ENCODE data around the gene SENP3. TPM values are rescaled to one million over a fixed set of nuclear protein-coding genes. Genes with fewer than 3 reads are reported as not detected.
A peak's percentile ranks its signal among the peaks of the same experiment; 100 is the strongest.

SENP3 gene
- total and polyA plus RNA-seq, 2 of the 13 experiments (the other 11 are each of a cell fraction or from before 2014, with no cell fraction given) = 55.8 to 75.4 TPM

DNA sequence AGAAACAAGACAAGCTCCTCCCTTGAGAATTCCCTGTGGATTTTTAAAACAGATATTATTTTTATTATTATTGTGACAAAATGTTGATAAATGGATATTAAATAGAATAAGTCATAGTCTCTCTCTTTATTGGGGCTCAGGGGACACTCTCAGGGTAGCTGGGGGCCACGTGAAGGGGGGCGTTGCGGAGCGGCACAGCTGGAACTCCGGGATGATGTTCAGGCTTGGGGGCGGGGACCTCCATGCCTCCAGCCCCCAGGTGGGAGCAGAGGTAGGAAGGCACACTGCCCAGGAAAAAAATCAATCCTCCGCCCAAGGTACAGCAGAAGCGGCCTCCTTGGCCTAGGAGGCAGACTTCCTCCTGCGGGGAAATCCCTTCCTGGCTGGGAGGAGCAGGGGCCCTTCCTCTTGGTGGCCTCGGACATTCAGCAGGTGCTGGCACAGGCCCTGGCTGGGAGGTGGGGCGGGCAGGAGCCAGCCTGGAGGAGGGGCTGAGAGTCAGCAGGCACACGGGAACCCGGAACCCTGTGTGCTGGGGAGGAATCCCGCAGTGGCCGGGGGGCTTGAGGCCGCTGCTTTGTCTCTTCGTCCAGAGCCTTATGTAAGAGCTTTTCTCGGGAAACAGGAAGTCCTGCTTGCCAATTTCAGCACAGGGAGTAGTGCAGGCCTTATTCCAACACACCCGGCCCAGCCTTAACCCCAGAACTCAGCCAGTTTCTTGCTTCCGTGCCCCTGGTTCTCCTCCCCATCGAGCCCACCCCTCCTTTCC lies 3.8 kb upstream of the SENP3 start (continued):
- TF ChIP-seq, protein P1, sequence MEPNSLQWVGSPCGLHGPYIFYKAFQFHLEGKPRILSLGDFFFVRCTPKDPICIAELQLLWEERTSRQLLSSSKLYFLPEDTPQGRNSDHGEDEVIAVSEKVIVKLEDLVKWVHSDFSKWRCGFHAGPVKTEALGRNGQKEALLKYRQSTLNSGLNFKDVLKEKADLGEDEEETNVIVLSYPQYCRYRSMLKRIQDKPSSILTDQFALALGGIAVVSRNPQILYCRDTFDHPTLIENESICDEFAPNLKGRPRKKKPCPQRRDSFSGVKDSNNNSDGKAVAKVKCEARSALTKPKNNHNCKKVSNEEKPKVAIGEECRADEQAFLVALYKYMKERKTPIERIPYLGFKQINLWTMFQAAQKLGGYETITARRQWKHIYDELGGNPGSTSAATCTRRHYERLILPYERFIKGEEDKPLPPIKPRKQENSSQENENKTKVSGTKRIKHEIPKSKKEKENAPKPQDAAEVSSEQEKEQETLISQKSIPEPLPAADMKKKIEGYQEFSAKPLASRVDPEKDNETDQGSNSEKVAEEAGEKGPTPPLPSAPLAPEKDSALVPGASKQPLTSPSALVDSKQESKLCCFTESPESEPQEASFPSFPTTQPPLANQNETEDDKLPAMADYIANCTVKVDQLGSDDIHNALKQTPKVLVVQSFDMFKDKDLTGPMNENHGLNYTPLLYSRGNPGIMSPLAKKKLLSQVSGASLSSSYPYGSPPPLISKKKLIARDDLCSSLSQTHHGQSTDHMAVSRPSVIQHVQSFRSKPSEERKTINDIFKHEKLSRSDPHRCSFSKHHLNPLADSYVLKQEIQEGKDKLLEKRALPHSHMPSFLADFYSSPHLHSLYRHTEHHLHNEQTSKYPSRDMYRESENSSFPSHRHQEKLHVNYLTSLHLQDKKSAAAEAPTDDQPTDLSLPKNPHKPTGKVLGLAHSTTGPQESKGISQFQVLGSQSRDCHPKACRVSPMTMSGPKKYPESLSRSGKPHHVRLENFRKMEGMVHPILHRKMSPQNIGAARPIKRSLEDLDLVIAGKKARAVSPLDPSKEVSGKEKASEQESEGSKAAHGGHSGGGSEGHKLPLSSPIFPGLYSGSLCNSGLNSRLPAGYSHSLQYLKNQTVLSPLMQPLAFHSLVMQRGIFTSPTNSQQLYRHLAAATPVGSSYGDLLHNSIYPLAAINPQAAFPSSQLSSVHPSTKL (CRISPR knock-in tag; IDR thresholded peaks at IDR 0.05) = peak; percentile 67; the same call in 1 of the 2 replicates
- TF ChIP-seq PHF20 (CRISPR knock-in tag; IDR thresholded peaks at IDR 0.05) (peak; percentile 64), NR2F1 (CRISPR knock-in tag; IDR thresholded peaks at IDR 0.05) (no peak), ZNF30 (CRISPR knock-in tag; IDR thresholded peaks at IDR 0.05) (no peak), CCAR2 (optimal IDR thresholded peaks at IDR 0.05; ENCODE audit: low read depth, low read length) (no peak), ZNF260 (CRISPR knock-in tag; IDR thresholded peaks at IDR 0.05; ENCODE audit: borderline replicate concordance, low read depth) (no peak), TGIF2 (CRISPR knock-in tag; IDR thresholded peaks at IDR 0.05) (no peak; the same call in 1 of the 2 replicates), ZC3H4 (CRISPR knock-in tag; IDR thresholded peaks at IDR 0.05; ENCODE audit: borderline replicate concordance) (no peak), ATM (IDR thresholded peaks at IDR 0.05; ENCODE audit: borderline replicate concordance) (no peak), ZNF558 (CRISPR knock-in tag; IDR thresholded peaks at IDR 0.05; ENCODE audit: borderline replicate concordance) (no peak), ZMYM3 (CRISPR knock-in tag; IDR thresholded peaks at IDR 0.05) (no peak), MEIS2 (CRISPR knock-in tag; IDR thresholded peaks at IDR 0.05) (no peak), EP300 (IDR thresholded peaks at IDR 0.05; ENCODE audit: low read depth in 2 of 2, low read length in 2 of 2) (no peak), EP300 (CRISPR knock-in tag; IDR thresholded peaks at IDR 0.05; ENCODE audit: borderline replicate concordance) (no peak), GZF1 (CRISPR knock-in tag; IDR thresholded peaks at IDR 0.05) (no peak), ZNF430 (CRISPR knock-in tag; IDR thresholded peaks at IDR 0.05) (peak; percentile 82; the same call in 1 of the 2 replicates)
- TF ChIP-seq, protein P2, sequence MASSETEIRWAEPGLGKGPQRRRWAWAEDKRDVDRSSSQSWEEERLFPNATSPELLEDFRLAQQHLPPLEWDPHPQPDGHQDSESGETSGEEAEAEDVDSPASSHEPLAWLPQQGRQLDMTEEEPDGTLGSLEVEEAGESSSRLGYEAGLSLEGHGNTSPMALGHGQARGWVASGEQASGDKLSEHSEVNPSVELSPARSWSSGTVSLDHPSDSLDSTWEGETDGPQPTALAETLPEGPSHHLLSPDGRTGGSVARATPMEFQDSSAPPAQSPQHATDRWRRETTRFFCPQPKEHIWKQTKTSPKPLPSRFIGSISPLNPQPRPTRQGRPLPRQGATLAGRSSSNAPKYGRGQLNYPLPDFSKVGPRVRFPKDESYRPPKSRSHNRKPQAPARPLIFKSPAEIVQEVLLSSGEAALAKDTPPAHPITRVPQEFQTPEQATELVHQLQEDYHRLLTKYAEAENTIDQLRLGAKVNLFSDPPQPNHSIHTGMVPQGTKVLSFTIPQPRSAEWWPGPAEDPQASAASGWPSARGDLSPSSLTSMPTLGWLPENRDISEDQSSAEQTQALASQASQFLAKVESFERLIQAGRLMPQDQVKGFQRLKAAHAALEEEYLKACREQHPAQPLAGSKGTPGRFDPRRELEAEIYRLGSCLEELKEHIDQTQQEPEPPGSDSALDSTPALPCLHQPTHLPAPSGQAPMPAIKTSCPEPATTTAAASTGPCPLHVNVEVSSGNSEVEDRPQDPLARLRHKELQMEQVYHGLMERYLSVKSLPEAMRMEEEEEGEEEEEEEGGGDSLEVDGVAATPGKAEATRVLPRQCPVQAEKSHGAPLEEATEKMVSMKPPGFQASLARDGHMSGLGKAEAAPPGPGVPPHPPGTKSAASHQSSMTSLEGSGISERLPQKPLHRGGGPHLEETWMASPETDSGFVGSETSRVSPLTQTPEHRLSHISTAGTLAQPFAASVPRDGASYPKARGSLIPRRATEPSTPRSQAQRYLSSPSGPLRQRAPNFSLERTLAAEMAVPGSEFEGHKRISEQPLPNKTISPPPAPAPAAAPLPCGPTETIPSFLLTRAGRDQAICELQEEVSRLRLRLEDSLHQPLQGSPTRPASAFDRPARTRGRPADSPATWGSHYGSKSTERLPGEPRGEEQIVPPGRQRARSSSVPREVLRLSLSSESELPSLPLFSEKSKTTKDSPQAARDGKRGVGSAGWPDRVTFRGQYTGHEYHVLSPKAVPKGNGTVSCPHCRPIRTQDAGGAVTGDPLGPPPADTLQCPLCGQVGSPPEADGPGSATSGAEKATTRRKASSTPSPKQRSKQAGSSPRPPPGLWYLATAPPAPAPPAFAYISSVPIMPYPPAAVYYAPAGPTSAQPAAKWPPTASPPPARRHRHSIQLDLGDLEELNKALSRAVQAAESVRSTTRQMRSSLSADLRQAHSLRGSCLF (CRISPR knock-in tag; IDR thresholded peaks at IDR 0.05; ENCODE audit: borderline replicate concordance) = no peak
- TF ChIP-seq, protein P3, sequence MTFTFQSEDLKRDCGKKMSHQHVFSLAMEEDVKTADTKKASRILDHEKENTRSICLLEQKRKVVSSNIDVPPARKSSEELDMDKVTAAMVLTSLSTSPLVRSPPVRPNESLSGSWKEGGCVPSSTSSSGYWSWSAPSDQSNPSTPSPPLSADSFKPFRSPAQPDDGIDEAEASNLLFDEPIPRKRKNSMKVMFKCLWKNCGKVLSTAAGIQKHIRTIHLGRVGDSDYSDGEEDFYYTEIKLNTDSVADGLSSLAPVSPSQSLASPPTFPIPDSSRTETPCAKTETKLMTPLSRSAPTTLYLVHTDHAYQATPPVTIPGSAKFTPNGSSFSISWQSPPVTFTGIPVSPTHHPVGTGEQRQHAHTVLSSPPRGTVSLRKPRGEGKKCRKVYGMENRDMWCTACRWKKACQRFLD (CRISPR knock-in tag; IDR thresholded peaks at IDR 0.05; ENCODE audit: borderline replicate concordance) = no peak
- TF ChIP-seq, protein P4, sequence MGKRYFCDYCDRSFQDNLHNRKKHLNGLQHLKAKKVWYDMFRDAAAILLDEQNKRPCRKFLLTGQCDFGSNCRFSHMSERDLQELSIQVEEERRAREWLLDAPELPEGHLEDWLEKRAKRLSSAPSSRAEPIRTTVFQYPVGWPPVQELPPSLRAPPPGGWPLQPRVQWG (CRISPR knock-in tag; IDR thresholded peaks at IDR 0.05; ENCODE audit: borderline replicate concordance, low read depth) = no peak
